Measurements from ENCODE around the gene SLF2. TPM values are rescaled to one million over a fixed set of nuclear protein-coding genes. Genes with fewer than 3 reads are reported as not detected.

The SLF2 gene
- total RNA-seq, 1 experiment from 2014 or later, result 14.3 TPM

DNA sequence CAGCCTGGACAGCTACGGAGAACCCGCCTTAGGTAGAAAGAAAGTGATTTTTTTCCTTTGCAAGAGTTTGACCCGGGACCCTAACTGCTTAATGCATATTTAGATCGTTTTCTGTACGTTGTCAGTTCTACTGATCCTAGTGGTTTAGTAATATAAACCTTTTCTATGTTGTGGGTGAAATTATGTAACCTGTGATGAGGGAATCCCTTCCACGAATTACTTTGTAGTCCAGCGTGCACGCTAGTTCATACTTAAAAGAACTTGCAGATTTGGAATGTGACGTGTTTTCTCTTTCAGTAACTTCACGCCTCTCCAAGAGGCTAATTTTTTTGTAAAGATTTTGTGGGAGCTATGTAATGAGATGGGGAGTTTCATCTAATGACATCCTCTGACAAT, 705 bp downstream of the SLF2 start:
- ATAC-seq (no peak), DNase-seq (ENCODE audit: low spot score) (no peak)
- peaks cover 32% of the 10 kb centered on the region for H3K4me1 Mint-ChIP-seq
- POLR2A ChIA-PET, result interaction anchor here (0.7 to 0.9 kb wide), 2 partner anchors 10 to 364 kb away, joined by 3 to 5 read pairs; no protein-coding TSS in a partner anchor
- H3K4me3 Mint-ChIP-seq, result peak overlapping the region; percentile 96
- CTCF ChIA-PET, result interaction anchor here (0.8 to 3.2 kb wide), 12 partner anchors 15 to 378 kb away, joined by 3 to 13 read pairs (median 6); partner anchors contain the start of genes HIF1AN and SEMA4G
- TF ChIP-seq TP53 (CRISPR knock-in tag; IDR thresholded peaks at IDR 0.05) (no peak), CBFB (CRISPR knock-in tag; IDR thresholded peaks at IDR 0.05; ENCODE audit: low read depth) (no peak), ZNF263 (CRISPR knock-in tag; IDR thresholded peaks at IDR 0.05; ENCODE audit: low read depth) (no peak)
- TF ChIP-seq, protein P1, sequence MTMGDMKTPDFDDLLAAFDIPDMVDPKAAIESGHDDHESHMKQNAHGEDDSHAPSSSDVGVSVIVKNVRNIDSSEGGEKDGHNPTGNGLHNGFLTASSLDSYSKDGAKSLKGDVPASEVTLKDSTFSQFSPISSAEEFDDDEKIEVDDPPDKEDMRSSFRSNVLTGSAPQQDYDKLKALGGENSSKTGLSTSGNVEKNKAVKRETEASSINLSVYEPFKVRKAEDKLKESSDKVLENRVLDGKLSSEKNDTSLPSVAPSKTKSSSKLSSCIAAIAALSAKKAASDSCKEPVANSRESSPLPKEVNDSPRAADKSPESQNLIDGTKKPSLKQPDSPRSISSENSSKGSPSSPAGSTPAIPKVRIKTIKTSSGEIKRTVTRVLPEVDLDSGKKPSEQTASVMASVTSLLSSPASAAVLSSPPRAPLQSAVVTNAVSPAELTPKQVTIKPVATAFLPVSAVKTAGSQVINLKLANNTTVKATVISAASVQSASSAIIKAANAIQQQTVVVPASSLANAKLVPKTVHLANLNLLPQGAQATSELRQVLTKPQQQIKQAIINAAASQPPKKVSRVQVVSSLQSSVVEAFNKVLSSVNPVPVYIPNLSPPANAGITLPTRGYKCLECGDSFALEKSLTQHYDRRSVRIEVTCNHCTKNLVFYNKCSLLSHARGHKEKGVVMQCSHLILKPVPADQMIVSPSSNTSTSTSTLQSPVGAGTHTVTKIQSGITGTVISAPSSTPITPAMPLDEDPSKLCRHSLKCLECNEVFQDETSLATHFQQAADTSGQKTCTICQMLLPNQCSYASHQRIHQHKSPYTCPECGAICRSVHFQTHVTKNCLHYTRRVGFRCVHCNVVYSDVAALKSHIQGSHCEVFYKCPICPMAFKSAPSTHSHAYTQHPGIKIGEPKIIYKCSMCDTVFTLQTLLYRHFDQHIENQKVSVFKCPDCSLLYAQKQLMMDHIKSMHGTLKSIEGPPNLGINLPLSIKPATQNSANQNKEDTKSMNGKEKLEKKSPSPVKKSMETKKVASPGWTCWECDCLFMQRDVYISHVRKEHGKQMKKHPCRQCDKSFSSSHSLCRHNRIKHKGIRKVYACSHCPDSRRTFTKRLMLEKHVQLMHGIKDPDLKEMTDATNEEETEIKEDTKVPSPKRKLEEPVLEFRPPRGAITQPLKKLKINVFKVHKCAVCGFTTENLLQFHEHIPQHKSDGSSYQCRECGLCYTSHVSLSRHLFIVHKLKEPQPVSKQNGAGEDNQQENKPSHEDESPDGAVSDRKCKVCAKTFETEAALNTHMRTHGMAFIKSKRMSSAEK (CRISPR knock-in tag; IDR thresholded peaks at IDR 0.05; ENCODE audit: borderline replicate concordance), result no peak
- H3K27me3 Mint-ChIP-seq (ENCODE audit: low read depth), result no peaks in the 10 kb centered on the region
- H3K9me3 Mint-ChIP-seq, result no peaks in the 10 kb centered on the region
- peaks cover 10% of the 10 kb centered on the region for H3K36me3 Mint-ChIP-seq
- peak overlapping the region; percentile 55 for H3K27ac Mint-ChIP-seq

DNA sequence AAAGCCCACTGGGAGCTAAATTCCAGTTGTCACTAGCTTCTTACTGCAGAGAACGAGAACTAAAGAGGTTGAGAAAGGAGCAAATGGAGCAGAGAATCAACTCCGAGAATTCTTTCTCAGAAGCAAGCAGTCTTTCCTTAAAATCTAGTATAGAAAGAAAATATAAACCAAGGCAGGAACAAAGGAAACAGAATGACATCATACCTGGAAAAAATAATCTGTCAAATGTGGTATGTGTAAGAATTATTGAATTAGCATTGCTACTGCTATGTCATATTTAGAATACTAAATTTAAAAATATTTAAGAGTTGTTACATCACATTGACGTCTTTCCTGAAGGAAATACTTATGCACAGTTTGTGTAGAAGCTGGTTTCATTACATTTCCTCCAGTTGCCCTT, 4.3 kb downstream of the SLF2 start:
- CTCF ChIA-PET, result interaction anchor here (1.1 kb wide), 1 partner anchor 28 kb away, joined by 3 read pairs; no protein-coding TSS in a partner anchor

DNA sequence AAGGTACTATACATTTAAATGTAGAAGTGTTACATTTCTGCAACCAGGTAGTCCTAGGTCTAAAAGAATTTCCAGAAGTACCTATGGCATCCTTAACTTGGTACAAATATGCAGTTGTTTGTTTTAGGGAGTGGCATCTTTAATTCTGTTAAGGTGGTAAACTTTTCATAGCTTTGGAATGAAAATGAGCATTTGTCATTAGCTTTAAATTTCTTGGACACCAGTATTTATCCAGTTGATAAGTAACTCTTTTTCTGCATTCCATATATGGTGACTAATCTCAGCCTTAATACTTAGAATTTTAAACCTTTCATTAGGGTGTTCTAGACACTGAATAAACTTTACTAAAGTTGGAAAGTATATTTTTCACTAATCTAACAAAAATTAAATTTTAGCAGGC, 10.8 kb downstream of the SLF2 start:
- POLR2A ChIA-PET, result interaction anchor here (0.7 to 0.8 kb wide), 2 partner anchors 10 to 57 kb away, joined by 3 to 4 read pairs; no protein-coding TSS in a partner anchor
- peaks cover 3% of the 10 kb centered on the region for H3K4me1 Mint-ChIP-seq
- ATAC-seq, result no peak
- no peaks in the 10 kb centered on the region for H3K9me3 Mint-ChIP-seq
- H3K27me3 Mint-ChIP-seq (ENCODE audit: low read depth), result no peaks in the 10 kb centered on the region
- no peak for DNase-seq (ENCODE audit: low spot score)
- CTCF ChIA-PET, result interaction anchor here (0.6 to 1.3 kb wide), 3 partner anchors 11 to 138 kb away, joined by 3 to 4 read pairs (median 4); no protein-coding TSS in a partner anchor
- H3K36me3 Mint-ChIP-seq, result peaks cover 29% of the 10 kb centered on the region
- H3K4me3 Mint-ChIP-seq, result no peak overlapping the region
- no peak overlapping the region for H3K27ac Mint-ChIP-seq
- TF ChIP-seq, protein P2, sequence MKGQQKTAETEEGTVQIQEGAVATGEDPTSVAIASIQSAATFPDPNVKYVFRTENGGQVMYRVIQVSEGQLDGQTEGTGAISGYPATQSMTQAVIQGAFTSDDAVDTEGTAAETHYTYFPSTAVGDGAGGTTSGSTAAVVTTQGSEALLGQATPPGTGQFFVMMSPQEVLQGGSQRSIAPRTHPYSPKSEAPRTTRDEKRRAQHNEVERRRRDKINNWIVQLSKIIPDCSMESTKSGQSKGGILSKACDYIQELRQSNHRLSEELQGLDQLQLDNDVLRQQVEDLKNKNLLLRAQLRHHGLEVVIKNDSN (CRISPR knock-in tag; IDR thresholded peaks at IDR 0.05), result no peak
- no peak for TF ChIP-seq ZNF423 (CRISPR knock-in tag; IDR thresholded peaks at IDR 0.05)
- no peak for TF ChIP-seq NFYB (CRISPR knock-in tag; conservative IDR thresholded peaks at IDR 0.05; ENCODE audit: low read depth)
- TF ChIP-seq NR3C1 (CRISPR knock-in tag; conservative IDR thresholded peaks at IDR 0.05; ENCODE audit: low read depth), result no peak
- TF ChIP-seq HMGA2 (CRISPR knock-in tag; IDR thresholded peaks at IDR 0.05), result no peak
- TF ChIP-seq, protein P3, sequence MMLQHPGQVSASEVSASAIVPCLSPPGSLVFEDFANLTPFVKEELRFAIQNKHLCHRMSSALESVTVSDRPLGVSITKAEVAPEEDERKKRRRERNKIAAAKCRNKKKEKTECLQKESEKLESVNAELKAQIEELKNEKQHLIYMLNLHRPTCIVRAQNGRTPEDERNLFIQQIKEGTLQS (CRISPR knock-in tag; conservative IDR thresholded peaks at IDR 0.05), result no peak
- TF ChIP-seq, protein P4, sequence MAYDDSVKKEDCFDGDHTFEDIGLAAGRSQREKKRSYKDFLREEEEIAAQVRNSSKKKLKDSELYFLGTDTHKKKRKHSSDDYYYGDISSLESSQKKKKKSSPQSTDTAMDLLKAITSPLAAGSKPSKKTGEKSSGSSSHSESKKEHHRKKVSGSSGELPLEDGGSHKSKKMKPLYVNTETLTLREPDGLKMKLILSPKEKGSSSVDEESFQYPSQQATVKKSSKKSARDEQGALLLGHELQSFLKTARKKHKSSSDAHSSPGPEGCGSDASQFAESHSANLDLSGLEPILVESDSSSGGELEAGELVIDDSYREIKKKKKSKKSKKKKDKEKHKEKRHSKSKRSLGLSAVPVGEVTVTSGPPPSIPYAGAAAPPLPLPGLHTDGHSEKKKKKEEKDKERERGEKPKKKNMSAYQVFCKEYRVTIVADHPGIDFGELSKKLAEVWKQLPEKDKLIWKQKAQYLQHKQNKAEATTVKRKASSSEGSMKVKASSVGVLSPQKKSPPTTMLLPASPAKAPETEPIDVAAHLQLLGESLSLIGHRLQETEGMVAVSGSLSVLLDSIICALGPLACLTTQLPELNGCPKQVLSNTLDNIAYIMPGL (CRISPR knock-in tag; IDR thresholded peaks at IDR 0.05), result no peak
- TF ChIP-seq, protein P5, sequence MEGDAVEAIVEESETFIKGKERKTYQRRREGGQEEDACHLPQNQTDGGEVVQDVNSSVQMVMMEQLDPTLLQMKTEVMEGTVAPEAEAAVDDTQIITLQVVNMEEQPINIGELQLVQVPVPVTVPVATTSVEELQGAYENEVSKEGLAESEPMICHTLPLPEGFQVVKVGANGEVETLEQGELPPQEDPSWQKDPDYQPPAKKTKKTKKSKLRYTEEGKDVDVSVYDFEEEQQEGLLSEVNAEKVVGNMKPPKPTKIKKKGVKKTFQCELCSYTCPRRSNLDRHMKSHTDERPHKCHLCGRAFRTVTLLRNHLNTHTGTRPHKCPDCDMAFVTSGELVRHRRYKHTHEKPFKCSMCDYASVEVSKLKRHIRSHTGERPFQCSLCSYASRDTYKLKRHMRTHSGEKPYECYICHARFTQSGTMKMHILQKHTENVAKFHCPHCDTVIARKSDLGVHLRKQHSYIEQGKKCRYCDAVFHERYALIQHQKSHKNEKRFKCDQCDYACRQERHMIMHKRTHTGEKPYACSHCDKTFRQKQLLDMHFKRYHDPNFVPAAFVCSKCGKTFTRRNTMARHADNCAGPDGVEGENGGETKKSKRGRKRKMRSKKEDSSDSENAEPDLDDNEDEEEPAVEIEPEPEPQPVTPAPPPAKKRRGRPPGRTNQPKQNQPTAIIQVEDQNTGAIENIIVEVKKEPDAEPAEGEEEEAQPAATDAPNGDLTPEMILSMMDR (IDR thresholded peaks at IDR 0.05), result no peak
- TF ChIP-seq GTF2I (CRISPR knock-in tag; conservative IDR thresholded peaks at IDR 0.05), result no peak

More for the DNA sequence above, 4.3 kb downstream of the SLF2 start:
- Mint-ChIP-seq H3K4me1 (peaks cover 16% of the 10 kb centered on the region), H3K27ac (no peak overlapping the region), H3K4me3 (no peak overlapping the region), H3K27me3 (ENCODE audit: low read depth) (no peaks in the 10 kb centered on the region), H3K36me3 (peaks cover 13% of the 10 kb centered on the region), H3K9me3 (no peaks in the 10 kb centered on the region)
- TF ChIP-seq FOXJ3 (CRISPR knock-in tag; IDR thresholded peaks at IDR 0.05; ENCODE audit: borderline replicate concordance) (no peak), NFYB (CRISPR knock-in tag; conservative IDR thresholded peaks at IDR 0.05; ENCODE audit: low read depth) (no peak), ETV6 (CRISPR knock-in tag; IDR thresholded peaks at IDR 0.05) (no peak), ZBTB21 (CRISPR knock-in tag; IDR thresholded peaks at IDR 0.05; ENCODE audit: borderline replicate concordance) (no peak), TEAD4 (CRISPR knock-in tag; IDR thresholded peaks at IDR 0.05) (no peak)
- TF ChIP-seq, protein P6, sequence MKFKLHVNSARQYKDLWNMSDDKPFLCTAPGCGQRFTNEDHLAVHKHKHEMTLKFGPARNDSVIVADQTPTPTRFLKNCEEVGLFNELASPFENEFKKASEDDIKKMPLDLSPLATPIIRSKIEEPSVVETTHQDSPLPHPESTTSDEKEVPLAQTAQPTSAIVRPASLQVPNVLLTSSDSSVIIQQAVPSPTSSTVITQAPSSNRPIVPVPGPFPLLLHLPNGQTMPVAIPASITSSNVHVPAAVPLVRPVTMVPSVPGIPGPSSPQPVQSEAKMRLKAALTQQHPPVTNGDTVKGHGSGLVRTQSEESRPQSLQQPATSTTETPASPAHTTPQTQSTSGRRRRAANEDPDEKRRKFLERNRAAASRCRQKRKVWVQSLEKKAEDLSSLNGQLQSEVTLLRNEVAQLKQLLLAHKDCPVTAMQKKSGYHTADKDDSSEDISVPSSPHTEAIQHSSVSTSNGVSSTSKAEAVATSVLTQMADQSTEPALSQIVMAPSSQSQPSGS (CRISPR knock-in tag; IDR thresholded peaks at IDR 0.05; ENCODE audit: borderline replicate concordance, low read depth), result no peak
- TF ChIP-seq, protein P7, sequence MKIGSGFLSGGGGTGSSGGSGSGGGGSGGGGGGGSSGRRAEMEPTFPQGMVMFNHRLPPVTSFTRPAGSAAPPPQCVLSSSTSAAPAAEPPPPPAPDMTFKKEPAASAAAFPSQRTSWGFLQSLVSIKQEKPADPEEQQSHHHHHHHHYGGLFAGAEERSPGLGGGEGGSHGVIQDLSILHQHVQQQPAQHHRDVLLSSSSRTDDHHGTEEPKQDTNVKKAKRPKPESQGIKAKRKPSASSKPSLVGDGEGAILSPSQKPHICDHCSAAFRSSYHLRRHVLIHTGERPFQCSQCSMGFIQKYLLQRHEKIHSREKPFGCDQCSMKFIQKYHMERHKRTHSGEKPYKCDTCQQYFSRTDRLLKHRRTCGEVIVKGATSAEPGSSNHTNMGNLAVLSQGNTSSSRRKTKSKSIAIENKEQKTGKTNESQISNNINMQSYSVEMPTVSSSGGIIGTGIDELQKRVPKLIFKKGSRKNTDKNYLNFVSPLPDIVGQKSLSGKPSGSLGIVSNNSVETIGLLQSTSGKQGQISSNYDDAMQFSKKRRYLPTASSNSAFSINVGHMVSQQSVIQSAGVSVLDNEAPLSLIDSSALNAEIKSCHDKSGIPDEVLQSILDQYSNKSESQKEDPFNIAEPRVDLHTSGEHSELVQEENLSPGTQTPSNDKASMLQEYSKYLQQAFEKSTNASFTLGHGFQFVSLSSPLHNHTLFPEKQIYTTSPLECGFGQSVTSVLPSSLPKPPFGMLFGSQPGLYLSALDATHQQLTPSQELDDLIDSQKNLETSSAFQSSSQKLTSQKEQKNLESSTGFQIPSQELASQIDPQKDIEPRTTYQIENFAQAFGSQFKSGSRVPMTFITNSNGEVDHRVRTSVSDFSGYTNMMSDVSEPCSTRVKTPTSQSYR (CRISPR knock-in tag; IDR thresholded peaks at IDR 0.05), result no peak
- ATAC-seq (no peak), DNase-seq (ENCODE audit: low spot score) (no peak)
- POLR2A ChIA-PET, result no interaction called here

Data from WTC11 (cell line).